HepG2 (cell line): Measurements from ENCODE around the gene PRKD2. TPM values are rescaled to one million over a fixed set of nuclear protein-coding genes. Genes with fewer than 3 reads are reported as not detected.

Experiments used
- CC2D1A ChIP-seq: sonication (generic); formaldehyde crosslinking; IDR thresholded peaks from 2 replicates; pipeline ENCODE4 v1.8.1; 2023; ENCODE audit warnings: mild to moderate bottlenecking, missing genetic modification reagents
- HNF4G ChIP-seq, 2 experiments: sonication (generic) in 1 of 2; formaldehyde crosslinking in 1 of 2; IDR thresholded peaks; 2 replicates each; pipeline versions ENCODE4 v1.4.0 to v1.6.1; 2011 to 2020; ENCODE audit warnings: borderline replicate concordance in 2 of 2, low read depth in 2 of 2, mild to moderate bottlenecking in 2 of 2, low read length in 1 of 2, missing genetic modification reagents in 1 of 2, moderate library complexity in 1 of 2
- KDM5B ChIP-seq: sonication (generic); formaldehyde crosslinking; IDR thresholded peaks from 2 replicates; pipeline ENCODE4 v1.4.0; 2020; ENCODE audit warnings: missing genetic modification reagents, mild to moderate bottlenecking, borderline replicate concordance
- NONO ChIP-seq, 2 experiments: fragments of 450-650 bp in 1 of 2; sonication (generic) in 1 of 2; formaldehyde crosslinking in 1 of 2; IDR thresholded peaks in 1 of 2; conservative IDR thresholded peaks in 1 of 2; 2 replicates each; pipeline versions ENCODE4 v1.6.1 to v1.8.0; 2017 to 2022; ENCODE audit warnings: mild to moderate bottlenecking in 1 of 2, missing genetic modification reagents in 1 of 2, moderate library complexity in 1 of 2
- NR2F1 ChIP-seq, 2 experiments: fragments of 450-650 bp in 1 of 2; formaldehyde crosslinking in 1 of 2; IDR thresholded peaks; 2 replicates each; pipeline versions ENCODE4 v1.5.0 to v1.6.1; 2016 to 2020; ENCODE audit warnings: mild to moderate bottlenecking in 1 of 2, missing compliant biosample characterization in 1 of 2, missing genetic modification reagents in 1 of 2, moderate library complexity in 1 of 2
- SP140L ChIP-seq: sonication (generic); formaldehyde crosslinking; IDR thresholded peaks from 2 replicates; pipeline ENCODE4 v1.4.0; 2020; ENCODE audit warnings: missing genetic modification reagents, borderline replicate concordance
- SP2 ChIP-seq: sonication (generic); formaldehyde crosslinking; IDR thresholded peaks from 2 replicates; pipeline ENCODE4 v1.5.1; 2020; ENCODE audit warnings: mild to moderate bottlenecking, missing genetic modification reagents
- STAG1 ChIP-seq: sonication (generic); formaldehyde crosslinking; IDR thresholded peaks from 2 replicates; pipeline ENCODE4 v1.4.0; 2020; ENCODE audit warnings: missing genetic modification reagents
- ZFY ChIP-seq: sonication (generic); formaldehyde crosslinking; IDR thresholded peaks from 2 replicates; pipeline ENCODE4 v1.4.0; 2020; ENCODE audit warnings: missing genetic modification reagents
- ZNF7 ChIP-seq: IDR thresholded peaks from 2 replicates; pipeline ENCODE4 v1.6.1; 2016; ENCODE audit warnings: missing biosample characterization, missing genetic modification reagents
- ZNF891 ChIP-seq: sonication (generic); formaldehyde crosslinking; IDR thresholded peaks from 2 replicates; pipeline ENCODE4 v1.5.0; 2020; ENCODE audit warnings: mild to moderate bottlenecking, missing genetic modification reagents
- polyA plus RNA-seq, 8 experiments: library from polyadenylated mRNA; depleted of rRNA in 3 of 8; stranded (reverse) in 7 of 8; unstranded in 1 of 8; fragments of >200 nt; fragmentation: Illumina TruSeq in 4 of 8; extraction: Trizol in 4 of 8; gene quantifications; 2 replicates each; pipeline versions ENCODE4 v1.2.1 to v1.2.3, GENCODE V29; 2011 to 2016; ENCODE audit warnings: low read depth in 4 of 8, missing spikeins in 1 of 8, mixed read lengths in 1 of 8; ENCODE audit not compliant: insufficient read depth in 1 of 8
- total RNA-seq, 5 experiments: library from RNA; depleted of rRNA; stranded (reverse); fragments of >200 nt; fragmentation: Illumina TruSeq; extraction: Trizol; gene quantifications; 2 replicates each; pipeline ENCODE4 v1.2.3, GENCODE V29; 2016; ENCODE audit warnings: low read depth in 1 of 5
- TF ChIP-seq, protein P1 (sequence below): IDR thresholded peaks from 2 replicates; pipeline ENCODE4 v1.6.1; 2018; ENCODE audit warnings: missing genetic modification reagents
- TF ChIP-seq, protein P2 (sequence below): sonication (generic); formaldehyde crosslinking; IDR thresholded peaks from 2 replicates; pipeline ENCODE4 v1.5.0; 2020; ENCODE audit warnings: mild to moderate bottlenecking, missing genetic modification reagents, borderline replicate concordance
- TF ChIP-seq, protein P3 (sequence below): sonication (generic); formaldehyde crosslinking; IDR thresholded peaks from 2 replicates; pipeline ENCODE4 v1.5.0; 2020; ENCODE audit warnings: mild to moderate bottlenecking, missing genetic modification reagents, borderline replicate concordance
- TF ChIP-seq, protein P4 (sequence below): conservative IDR thresholded peaks from 2 replicates; pipeline ENCODE4 v1.6.1; 2018; ENCODE audit warnings: missing genetic modification reagents
- TF ChIP-seq, protein P5 (sequence below): sonication (generic); formaldehyde crosslinking; conservative IDR thresholded peaks from 2 replicates; pipeline ENCODE4 v1.4.0; 2020; ENCODE audit warnings: missing genetic modification reagents

PRKD2 gene
- total and polyA plus RNA-seq, 2 of the 13 experiments (the other 11 are each of a cell fraction or from before 2014, with no cell fraction given), result 6.7 to 7.3 TPM

DNA sequence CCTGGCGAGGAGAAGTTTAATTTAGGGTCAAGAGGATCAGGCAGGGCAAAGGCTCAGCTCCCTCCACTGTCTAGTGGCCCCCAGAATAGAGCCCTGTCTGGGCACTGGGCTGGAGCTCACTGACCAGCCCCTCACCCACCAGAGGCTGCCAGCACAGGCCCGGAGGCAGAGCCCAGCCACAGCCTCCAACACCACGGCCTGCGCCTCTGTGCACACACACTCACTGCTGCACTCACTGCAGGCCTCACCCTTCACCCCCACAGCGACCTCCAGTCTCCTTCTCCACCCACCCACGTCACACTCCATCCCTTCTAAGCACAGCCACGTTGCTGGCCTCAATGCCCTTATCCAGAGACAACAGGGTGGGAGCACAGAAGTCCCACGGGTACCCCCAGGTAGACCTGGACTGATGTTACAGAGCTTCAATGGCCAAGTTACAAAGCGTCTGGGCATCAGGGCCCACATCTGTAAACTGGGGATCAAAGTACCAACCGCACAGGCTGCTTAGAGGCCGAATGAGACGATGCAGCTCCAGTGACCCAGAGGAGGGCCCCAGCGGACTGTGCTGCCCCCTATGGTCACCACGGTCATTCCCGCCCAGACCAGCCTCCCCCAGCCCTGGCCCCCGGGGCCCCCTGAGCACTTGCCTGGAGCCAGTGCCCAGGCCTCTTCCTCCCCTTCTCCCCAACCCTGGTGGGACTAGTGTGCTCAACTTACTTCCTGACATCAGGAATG, 4.5 kb upstream of the PRKD2 start (continued):
- TF ChIP-seq, protein P1, sequence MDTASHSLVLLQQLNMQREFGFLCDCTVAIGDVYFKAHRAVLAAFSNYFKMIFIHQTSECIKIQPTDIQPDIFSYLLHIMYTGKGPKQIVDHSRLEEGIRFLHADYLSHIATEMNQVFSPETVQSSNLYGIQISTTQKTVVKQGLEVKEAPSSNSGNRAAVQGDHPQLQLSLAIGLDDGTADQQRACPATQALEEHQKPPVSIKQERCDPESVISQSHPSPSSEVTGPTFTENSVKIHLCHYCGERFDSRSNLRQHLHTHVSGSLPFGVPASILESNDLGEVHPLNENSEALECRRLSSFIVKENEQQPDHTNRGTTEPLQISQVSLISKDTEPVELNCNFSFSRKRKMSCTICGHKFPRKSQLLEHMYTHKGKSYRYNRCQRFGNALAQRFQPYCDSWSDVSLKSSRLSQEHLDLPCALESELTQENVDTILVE (CRISPR knock-in tag), result no peak
- TF ChIP-seq, protein P2, sequence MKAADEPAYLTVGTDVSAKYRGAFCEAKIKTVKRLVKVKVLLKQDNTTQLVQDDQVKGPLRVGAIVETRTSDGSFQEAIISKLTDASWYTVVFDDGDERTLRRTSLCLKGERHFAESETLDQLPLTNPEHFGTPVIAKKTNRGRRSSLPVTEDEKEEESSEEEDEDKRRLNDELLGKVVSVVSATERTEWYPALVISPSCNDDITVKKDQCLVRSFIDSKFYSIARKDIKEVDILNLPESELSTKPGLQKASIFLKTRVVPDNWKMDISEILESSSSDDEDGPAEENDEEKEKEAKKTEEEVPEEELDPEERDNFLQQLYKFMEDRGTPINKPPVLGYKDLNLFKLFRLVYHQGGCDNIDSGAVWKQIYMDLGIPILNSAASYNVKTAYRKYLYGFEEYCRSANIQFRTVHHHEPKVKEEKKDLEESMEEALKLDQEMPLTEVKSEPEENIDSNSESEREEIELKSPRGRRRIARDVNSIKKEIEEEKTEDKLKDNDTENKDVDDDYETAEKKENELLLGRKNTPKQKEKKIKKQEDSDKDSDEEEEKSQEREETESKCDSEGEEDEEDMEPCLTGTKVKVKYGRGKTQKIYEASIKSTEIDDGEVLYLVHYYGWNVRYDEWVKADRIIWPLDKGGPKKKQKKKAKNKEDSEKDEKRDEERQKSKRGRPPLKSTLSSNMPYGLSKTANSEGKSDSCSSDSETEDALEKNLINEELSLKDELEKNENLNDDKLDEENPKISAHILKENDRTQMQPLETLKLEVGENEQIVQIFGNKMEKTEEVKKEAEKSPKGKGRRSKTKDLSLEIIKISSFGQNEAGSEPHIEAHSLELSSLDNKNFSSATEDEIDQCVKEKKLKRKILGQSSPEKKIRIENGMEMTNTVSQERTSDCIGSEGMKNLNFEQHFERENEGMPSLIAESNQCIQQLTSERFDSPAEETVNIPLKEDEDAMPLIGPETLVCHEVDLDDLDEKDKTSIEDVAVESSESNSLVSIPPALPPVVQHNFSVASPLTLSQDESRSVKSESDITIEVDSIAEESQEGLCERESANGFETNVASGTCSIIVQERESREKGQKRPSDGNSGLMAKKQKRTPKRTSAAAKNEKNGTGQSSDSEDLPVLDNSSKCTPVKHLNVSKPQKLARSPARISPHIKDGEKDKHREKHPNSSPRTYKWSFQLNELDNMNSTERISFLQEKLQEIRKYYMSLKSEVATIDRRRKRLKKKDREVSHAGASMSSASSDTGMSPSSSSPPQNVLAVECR (CRISPR knock-in tag), result peak; percentile 49; the same call in 1 of the 2 replicates
- TF ChIP-seq, protein P3, sequence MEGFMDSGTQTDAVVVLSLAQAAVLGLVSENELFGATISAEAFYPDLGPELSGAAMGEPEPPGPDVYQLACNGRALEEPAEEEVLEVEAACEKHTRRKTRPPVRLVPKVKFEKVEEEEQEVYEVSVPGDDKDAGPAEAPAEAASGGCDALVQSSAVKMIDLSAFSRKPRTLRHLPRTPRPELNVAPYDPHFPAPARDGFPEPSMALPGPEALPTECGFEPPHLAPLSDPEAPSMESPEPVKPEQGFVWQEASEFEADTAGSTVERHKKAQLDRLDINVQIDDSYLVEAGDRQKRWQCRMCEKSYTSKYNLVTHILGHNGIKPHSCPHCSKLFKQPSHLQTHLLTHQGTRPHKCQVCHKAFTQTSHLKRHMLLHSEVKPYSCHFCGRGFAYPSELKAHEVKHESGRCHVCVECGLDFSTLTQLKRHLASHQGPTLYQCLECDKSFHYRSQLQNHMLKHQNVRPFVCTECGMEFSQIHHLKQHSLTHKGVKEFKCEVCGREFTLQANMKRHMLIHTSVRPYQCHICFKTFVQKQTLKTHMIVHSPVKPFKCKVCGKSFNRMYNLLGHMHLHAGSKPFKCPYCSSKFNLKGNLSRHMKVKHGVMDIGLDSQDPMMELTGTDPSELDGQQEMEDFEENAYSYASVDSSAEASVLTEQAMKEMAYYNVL (CRISPR knock-in tag), result no peak
- peak; percentile 33; the same call in 1 of the 2 replicates for TF ChIP-seq ZFY
- TF ChIP-seq, protein P4, sequence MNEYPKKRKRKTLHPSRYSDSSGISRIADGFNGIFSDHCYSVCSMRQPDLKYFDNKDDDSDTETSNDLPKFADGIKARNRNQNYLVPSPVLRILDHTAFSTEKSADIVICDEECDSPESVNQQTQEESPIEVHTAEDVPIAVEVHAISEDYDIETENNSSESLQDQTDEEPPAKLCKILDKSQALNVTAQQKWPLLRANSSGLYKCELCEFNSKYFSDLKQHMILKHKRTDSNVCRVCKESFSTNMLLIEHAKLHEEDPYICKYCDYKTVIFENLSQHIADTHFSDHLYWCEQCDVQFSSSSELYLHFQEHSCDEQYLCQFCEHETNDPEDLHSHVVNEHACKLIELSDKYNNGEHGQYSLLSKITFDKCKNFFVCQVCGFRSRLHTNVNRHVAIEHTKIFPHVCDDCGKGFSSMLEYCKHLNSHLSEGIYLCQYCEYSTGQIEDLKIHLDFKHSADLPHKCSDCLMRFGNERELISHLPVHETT (CRISPR knock-in tag), result no peak
- no peak for TF ChIP-seq NONO (IDR thresholded peaks at IDR 0.05)
- TF ChIP-seq NONO (CRISPR knock-in tag; conservative IDR thresholded peaks at IDR 0.05), result no peak
- peak; percentile 43 for TF ChIP-seq STAG1 (CRISPR knock-in tag)
- TF ChIP-seq KDM5B, result no peak; the same call in 1 of the 2 replicates
- TF ChIP-seq CC2D1A (CRISPR knock-in tag), result no peak
- TF ChIP-seq NR2F1 (CRISPR knock-in tag; IDR thresholded peaks at IDR 0.05), result no peak
- no peak for TF ChIP-seq ZNF891 (CRISPR knock-in tag)
- no peak for TF ChIP-seq ZNF7
- TF ChIP-seq, protein P5, sequence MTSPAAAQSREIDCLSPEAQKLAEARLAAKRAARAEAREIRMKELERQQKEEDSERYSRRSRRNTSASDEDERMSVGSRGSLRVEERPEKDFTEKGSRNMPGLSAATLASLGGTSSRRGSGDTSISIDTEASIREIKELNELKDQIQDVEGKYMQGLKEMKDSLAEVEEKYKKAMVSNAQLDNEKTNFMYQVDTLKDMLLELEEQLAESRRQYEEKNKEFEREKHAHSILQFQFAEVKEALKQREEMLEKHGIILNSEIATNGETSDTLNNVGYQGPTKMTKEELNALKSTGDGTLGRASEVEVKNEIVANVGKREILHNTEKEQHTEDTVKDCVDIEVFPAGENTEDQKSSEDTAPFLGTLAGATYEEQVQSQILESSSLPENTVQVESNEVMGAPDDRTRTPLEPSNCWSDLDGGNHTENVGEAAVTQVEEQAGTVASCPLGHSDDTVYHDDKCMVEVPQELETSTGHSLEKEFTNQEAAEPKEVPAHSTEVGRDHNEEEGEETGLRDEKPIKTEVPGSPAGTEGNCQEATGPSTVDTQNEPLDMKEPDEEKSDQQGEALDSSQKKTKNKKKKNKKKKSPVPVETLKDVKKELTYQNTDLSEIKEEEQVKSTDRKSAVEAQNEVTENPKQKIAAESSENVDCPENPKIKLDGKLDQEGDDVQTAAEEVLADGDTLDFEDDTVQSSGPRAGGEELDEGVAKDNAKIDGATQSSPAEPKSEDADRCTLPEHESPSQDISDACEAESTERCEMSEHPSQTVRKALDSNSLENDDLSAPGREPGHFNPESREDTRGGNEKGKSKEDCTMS (CRISPR knock-in tag), result no peak
- TF ChIP-seq SP140L (CRISPR knock-in tag), result no peak
- TF ChIP-seq SP2 (CRISPR knock-in tag), result no peak
- peak; percentile 56; the same call in 1 of the 2 replicates for TF ChIP-seq HNF4G (IDR thresholded peaks at IDR 0.05; ENCODE audit: borderline replicate concordance, low read depth, low read length)
- no peak for TF ChIP-seq HNF4G (CRISPR knock-in tag; IDR thresholded peaks at IDR 0.05; ENCODE audit: borderline replicate concordance, low read depth)
